HepG2 (cell line): ENCODE results near the gene LRRC70. TPM values are rescaled to one million over a fixed set of nuclear protein-coding genes. Genes with fewer than 3 reads are reported as not detected.

Experiments used
- AFF4 ChIP-seq: sonication (generic); formaldehyde crosslinking; IDR thresholded peaks from 2 replicates; pipeline ENCODE4 v1.4.0; 2020; ENCODE audit warnings: missing genetic modification reagents
- AHDC1 ChIP-seq: sonication (generic); formaldehyde crosslinking; IDR thresholded peaks from 2 replicates; pipeline ENCODE4 v1.5.1; 2020; ENCODE audit warnings: mild to moderate bottlenecking, missing genetic modification reagents, borderline replicate concordance
- FOXA3 ChIP-seq: IDR thresholded peaks from 2 replicates; pipeline ENCODE4 v1.6.1; 2016; ENCODE audit warnings: missing genetic modification reagents, missing compliant biosample characterization
- HDAC1 ChIP-seq: sonication (generic); formaldehyde crosslinking; IDR thresholded peaks from 2 replicates; pipeline ENCODE4 v1.5.1; 2020; ENCODE audit warnings: mild to moderate bottlenecking, missing genetic modification reagents
- HNF4G ChIP-seq, 2 experiments: sonication (generic) in 1 of 2; formaldehyde crosslinking in 1 of 2; IDR thresholded peaks; 2 replicates each; pipeline versions ENCODE4 v1.4.0 to v1.6.1; 2011 to 2020; ENCODE audit warnings: borderline replicate concordance in 2 of 2, low read depth in 2 of 2, mild to moderate bottlenecking in 2 of 2, low read length in 1 of 2, missing genetic modification reagents in 1 of 2, moderate library complexity in 1 of 2
- JUND ChIP-seq: sonication (generic); formaldehyde crosslinking; IDR thresholded peaks from 2 replicates; pipeline ENCODE4 v1.8.0; 2022; ENCODE audit warnings: mild to moderate bottlenecking, missing genetic modification reagents
- RXRB ChIP-seq: IDR thresholded peaks from 2 replicates; pipeline ENCODE4 v1.6.1; 2016; ENCODE audit warnings: borderline replicate concordance, missing genetic modification reagents, missing compliant biosample characterization
- SAP130 ChIP-seq: IDR thresholded peaks from 2 replicates; pipeline ENCODE4 v1.6.1; 2016; ENCODE audit warnings: low read depth
- SOX6 ChIP-seq, 2 experiments: fragments of 450-650 bp in 1 of 2; sonication (generic) in 1 of 2; formaldehyde crosslinking in 1 of 2; IDR thresholded peaks; 2 replicates each; pipeline versions ENCODE4 v1.4.0 to v1.6.1; 2017 to 2020; ENCODE audit warnings: antibody characterized with exemption in 1 of 2, mild to moderate bottlenecking in 1 of 2, missing genetic modification reagents in 1 of 2
- ZFP82 ChIP-seq: sonication (generic); formaldehyde crosslinking; IDR thresholded peaks from 2 replicates; pipeline ENCODE4 v1.5.1; 2020; ENCODE audit warnings: mild to moderate bottlenecking, missing genetic modification reagents, borderline replicate concordance
- ZMYM4 ChIP-seq: sonication (generic); formaldehyde crosslinking; IDR thresholded peaks from 2 replicates; pipeline ENCODE4 v1.8.1; 2023; ENCODE audit warnings: mild to moderate bottlenecking, missing genetic modification reagents
- ZSCAN5A ChIP-seq: sonication (generic); formaldehyde crosslinking; IDR thresholded peaks from 2 replicates; pipeline ENCODE4 v1.8.0; 2022; ENCODE audit warnings: mild to moderate bottlenecking, missing genetic modification reagents, borderline replicate concordance
- polyA plus RNA-seq, 8 experiments: library from polyadenylated mRNA; depleted of rRNA in 3 of 8; stranded (reverse) in 7 of 8; unstranded in 1 of 8; fragments of >200 nt; fragmentation: Illumina TruSeq in 4 of 8; extraction: Trizol in 4 of 8; gene quantifications; 2 replicates each; pipeline versions ENCODE4 v1.2.1 to v1.2.3, GENCODE V29; 2011 to 2016; ENCODE audit warnings: low read depth in 4 of 8, missing spikeins in 1 of 8, mixed read lengths in 1 of 8; ENCODE audit not compliant: insufficient read depth in 1 of 8
- total RNA-seq, 5 experiments: library from RNA; depleted of rRNA; stranded (reverse); fragments of >200 nt; fragmentation: Illumina TruSeq; extraction: Trizol; gene quantifications; 2 replicates each; pipeline ENCODE4 v1.2.3, GENCODE V29; 2016; ENCODE audit warnings: low read depth in 1 of 5

Gene LRRC70
- total and polyA plus RNA-seq, 2 of the 13 experiments (the other 11 are each of a cell fraction or from before 2014, with no cell fraction given), result 0.05 to 0.71 TPM

GRCh38 chr5:62600560-62601252 lies 22.1 kb downstream of the LRRC70 start (continued):
- TF ChIP-seq AFF4 (CRISPR knock-in tag) (no peak), SAP130 (CRISPR knock-in tag) (peak; percentile 16; the same call in 1 of the 2 replicates), JUND (CRISPR knock-in tag) (0 out of 2 replicates have a peak, but pooled peaks have one; percentile 15), AHDC1 (peak; percentile 61; the same call in 1 of the 2 replicates), SOX6 (IDR thresholded peaks at IDR 0.05) (no peak), SOX6 (CRISPR knock-in tag; IDR thresholded peaks at IDR 0.05) (peak; percentile 60; the same call in 1 of the 2 replicates), RXRB (CRISPR knock-in tag) (peak; percentile 71), FOXA3 (CRISPR knock-in tag) (peak; percentile 64), ZMYM4 (CRISPR knock-in tag) (peak; percentile 71), HDAC1 (0 out of 2 replicates have a peak, but pooled peaks have one; percentile 33), HNF4G (IDR thresholded peaks at IDR 0.05; ENCODE audit: borderline replicate concordance, low read depth, low read length) (0 out of 2 replicates have a peak, but pooled peaks have one; percentile 24), HNF4G (CRISPR knock-in tag; IDR thresholded peaks at IDR 0.05; ENCODE audit: borderline replicate concordance, low read depth) (no peak), ZSCAN5A (no peak), ZFP82 (CRISPR knock-in tag) (no peak)
